ENCODE data around the gene GALNT10.

DNA sequence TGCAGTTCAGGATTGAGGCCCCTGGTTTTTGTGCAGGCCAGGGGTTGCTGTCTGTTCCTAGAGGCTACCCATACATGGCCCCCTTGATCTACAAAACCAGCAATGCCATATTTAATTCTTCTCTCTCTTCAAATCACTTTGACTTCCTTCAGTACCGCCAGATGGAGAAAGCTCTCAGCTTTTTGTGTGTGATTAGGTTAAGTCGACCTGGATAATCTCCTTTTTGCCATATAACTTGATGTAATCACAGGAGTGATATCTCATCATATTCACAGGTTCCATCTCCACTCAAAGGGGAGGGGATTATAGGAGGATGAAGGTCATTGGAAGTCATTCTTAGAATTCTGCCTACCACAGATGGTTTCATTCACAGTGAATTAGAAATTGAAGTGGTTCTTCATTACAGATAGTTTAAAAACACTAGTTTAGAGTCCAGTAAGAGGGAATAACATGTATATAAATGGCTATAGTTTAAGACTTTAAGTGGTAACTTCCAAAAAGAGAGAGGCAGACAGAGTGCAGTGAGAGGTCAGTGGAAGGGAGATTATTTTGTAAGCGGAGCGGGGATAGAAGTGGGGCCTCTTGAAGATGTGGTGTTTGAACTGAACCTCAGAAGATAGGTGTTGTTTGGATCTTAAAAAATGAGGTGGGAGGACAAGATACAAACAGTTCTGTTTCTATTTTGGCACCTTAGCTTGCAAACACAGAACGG is 85.9 kb downstream of the GALNT10 start:
- TF ChIP-seq POLR2A (IDR thresholded peaks at IDR 0.05; ENCODE audit: low read depth) (no peak), EP300 (IDR thresholded peaks at IDR 0.05) (no peak)
- TF ChIP-seq, protein P1, sequence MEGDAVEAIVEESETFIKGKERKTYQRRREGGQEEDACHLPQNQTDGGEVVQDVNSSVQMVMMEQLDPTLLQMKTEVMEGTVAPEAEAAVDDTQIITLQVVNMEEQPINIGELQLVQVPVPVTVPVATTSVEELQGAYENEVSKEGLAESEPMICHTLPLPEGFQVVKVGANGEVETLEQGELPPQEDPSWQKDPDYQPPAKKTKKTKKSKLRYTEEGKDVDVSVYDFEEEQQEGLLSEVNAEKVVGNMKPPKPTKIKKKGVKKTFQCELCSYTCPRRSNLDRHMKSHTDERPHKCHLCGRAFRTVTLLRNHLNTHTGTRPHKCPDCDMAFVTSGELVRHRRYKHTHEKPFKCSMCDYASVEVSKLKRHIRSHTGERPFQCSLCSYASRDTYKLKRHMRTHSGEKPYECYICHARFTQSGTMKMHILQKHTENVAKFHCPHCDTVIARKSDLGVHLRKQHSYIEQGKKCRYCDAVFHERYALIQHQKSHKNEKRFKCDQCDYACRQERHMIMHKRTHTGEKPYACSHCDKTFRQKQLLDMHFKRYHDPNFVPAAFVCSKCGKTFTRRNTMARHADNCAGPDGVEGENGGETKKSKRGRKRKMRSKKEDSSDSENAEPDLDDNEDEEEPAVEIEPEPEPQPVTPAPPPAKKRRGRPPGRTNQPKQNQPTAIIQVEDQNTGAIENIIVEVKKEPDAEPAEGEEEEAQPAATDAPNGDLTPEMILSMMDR (IDR thresholded peaks at IDR 0.05) = no peak

Measured in esophagus muscularis mucosa (tissue), 4 donors.